Lower leg skin (tissue), 4 donors: ENCODE data around the gene TMEM117. TPM values are rescaled to one million over a fixed set of nuclear protein-coding genes. Genes with fewer than 3 reads are reported as not detected.
"Not testable (repeated sequence)": the region's sequence is repeated elsewhere in the genome, so short reads cannot be mapped to it uniquely, and the experiment has no call there.

Experiments
- DNase-seq, 2 donors: peaks; one replicate each; pipeline ENCODE4 v3.0.0-alpha.2; 2019; ENCODE audit warnings: low spot score in 2 of 2
- H3K4me3 ChIP-seq: fragments of 200-600 bp; sonication (generic); 2 replicates; pipeline ENCODE4 v1.5.1; 2017; ENCODE audit warnings: mild to moderate bottlenecking, low read depth; ENCODE audit not compliant: poor library complexity, severe bottlenecking
- CTCF ChIP-seq, 3 donors: fragments of 450-650 bp; IDR thresholded peaks; one replicate each; pipeline ENCODE4 v1.5.1; 2016; ENCODE audit warnings: antibody characterized with exemption in 3 of 3, mild to moderate bottlenecking in 3 of 3, moderate library complexity in 2 of 3
- POLR2A ChIP-seq, 2 donors: fragments of 450-650 bp; IDR thresholded peaks; one replicate each; pipeline ENCODE4 v1.6.1; 2016 to 2017; ENCODE audit warnings: antibody characterized with exemption in 2 of 2, mild to moderate bottlenecking in 1 of 2, moderate library complexity in 1 of 2
- WGBS, 2 donors: methylation state at CpG; one replicate each; pipeline ENCODE4 v1.1.5; 2018; 5-methylcytosine and 5-hydroxymethylcytosine counted together
- intact Hi-C: fragments of 100-400 bp; cut with DNase I; formaldehyde crosslinking; loops from one replicate; pipeline ENCODE4 v1.15.0; 2023; ENCODE audit warnings: low total_unique reads
- total RNA-seq, 4 donors: library from RNA; depleted of rRNA; stranded (reverse); fragments of >200 nt; gene quantifications; one replicate each; pipeline ENCODE4 v1.1.0, GENCODE V29; 2016

The TMEM117 gene
- total RNA-seq, 4 donors from 2014 or later: 19.9 to 27.8 (median 24.3) TPM

GRCh38 chr12:43842259-43842658 is 6.4 kb downstream of the TMEM117 start:
- intact Hi-C loops: no loop called here
- no peak overlapping the region for H3K4me3 ChIP-seq
- 70 to 100% methylated on average over 1 of the region's 1 CpG for WGBS, 2 donors

GRCh38 chr12:43847425-43848225 is 11.7 kb downstream of the TMEM117 start:
- intact Hi-C loops: not testable (repeated sequence)
- WGBS, 2 donors: 77 to 82% methylated on average over 4 of the region's 4 CpGs

More at GRCh38 chr12:43842259-43842658, 6.4 kb downstream of the TMEM117 start:
- no peak for DNase-seq
- TF ChIP-seq CTCF (IDR thresholded peaks at IDR 0.05) (no peak), POLR2A (IDR thresholded peaks at IDR 0.05) (no peak)

GRCh38 chr12:43848226-43848507 is 12.3 kb downstream of the TMEM117 start:
- intact Hi-C loops: no loop called here
- H3K4me3 ChIP-seq: no peak overlapping the region
- TF ChIP-seq POLR2A (IDR thresholded peaks at IDR 0.05) (no peak), CTCF (IDR thresholded peaks at IDR 0.05) (no peak)
- WGBS, 2 donors: 74 to 77% methylated on average over 4 of the region's 4 CpGs
- no peak for DNase-seq

More at GRCh38 chr12:43847425-43848225, 11.7 kb downstream of the TMEM117 start:
- H3K4me3 ChIP-seq, DNase-seq: not testable (repeated sequence)

- DNase-seq: no peak
- H3K4me3 ChIP-seq: no peak overlapping the region
- 92 to 94% methylated on average over 3 of the region's 3 CpGs for WGBS, 2 donors
- no peak for TF ChIP-seq POLR2A (IDR thresholded peaks at IDR 0.05)
- TF ChIP-seq CTCF (IDR thresholded peaks at IDR 0.05): no peak
- intact Hi-C loops: no loop called here
These were observed 12.9 kb downstream of the TMEM117 start for GRCh38 chr12:43848786-43849185.

- intact Hi-C loops: no loop called here
- WGBS, 2 donors: 96 to 98% methylated on average over 1 of the region's 1 CpG
- DNase-seq: no peak
- no peak overlapping the region for H3K4me3 ChIP-seq
- TF ChIP-seq CTCF (IDR thresholded peaks at IDR 0.05) (no peak), POLR2A (IDR thresholded peaks at IDR 0.05) (no peak)
These were observed 16.9 kb downstream of the TMEM117 start for GRCh38 chr12:43852744-43853143.

GRCh38 chr12:43856972-43857371 is 21.1 kb downstream of the TMEM117 start:
- WGBS, 2 donors: 74 to 76% methylated on average over 2 of the region's 2 CpGs
- intact Hi-C loops: no loop called here
- no peak for DNase-seq
- TF ChIP-seq CTCF (IDR thresholded peaks at IDR 0.05): no peak
- TF ChIP-seq POLR2A (IDR thresholded peaks at IDR 0.05): no peak
- H3K4me3 ChIP-seq: no peak overlapping the region
